HG03469 (cell line): ENCODE measurements around the gene KCNK13.
"Not testable (repeated sequence)": the region's sequence is repeated elsewhere in the genome, so short reads cannot be mapped to it uniquely, and the experiment has no call there.

Experiments
- ATAC-seq: cut with Tn5 transposase; IDR thresholded peaks from one replicate; pipeline ENCODE4 v1.9.1; 2021; ENCODE audit warnings: mild to moderate bottlenecking, moderate library complexity, moderate number of reproducible peaks; ENCODE audit not compliant: unreplicated experiment

Gene KCNK13

DNA sequence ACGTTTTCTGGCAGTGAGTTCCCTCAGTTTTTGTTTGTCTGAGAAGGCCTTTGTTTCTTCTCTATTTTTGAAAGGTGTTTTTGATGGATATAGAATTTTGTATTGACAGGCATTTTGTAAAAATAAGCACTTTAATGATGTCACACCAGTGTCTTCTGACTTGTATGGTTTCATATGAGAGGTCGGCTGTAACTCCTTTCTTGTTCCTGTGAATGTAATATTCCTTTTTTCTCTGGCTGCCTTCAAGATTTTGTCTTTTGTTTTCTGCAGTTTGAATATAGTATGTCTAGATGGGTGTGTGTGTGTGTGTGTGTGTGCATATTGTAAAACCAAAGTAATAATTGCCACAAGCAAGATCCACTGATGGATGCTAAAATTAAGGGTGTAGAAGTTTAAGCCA is 126.8 kb downstream of the KCNK13 start:
- no peak for ATAC-seq

DNA sequence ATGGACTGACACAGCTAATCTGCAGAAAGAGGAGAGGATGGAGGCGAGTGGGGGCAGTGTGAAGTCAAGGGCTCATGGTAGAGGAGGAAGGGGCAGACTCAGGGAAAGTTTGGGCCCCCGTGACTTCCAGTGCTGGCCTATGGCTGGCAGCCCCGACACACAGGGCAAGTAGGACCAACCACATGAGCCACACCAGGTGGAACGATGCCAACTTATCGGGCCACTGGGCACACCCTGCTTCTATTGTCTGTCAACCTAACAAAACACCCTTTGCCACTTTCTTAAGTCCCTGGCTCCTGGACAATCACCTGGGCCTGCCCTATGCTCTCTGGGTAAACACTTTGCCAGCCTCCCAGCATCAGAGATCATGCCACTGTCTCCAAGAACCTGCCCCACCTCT is 129.4 kb downstream of the KCNK13 start:
- ATAC-seq, result no peak

DNA sequence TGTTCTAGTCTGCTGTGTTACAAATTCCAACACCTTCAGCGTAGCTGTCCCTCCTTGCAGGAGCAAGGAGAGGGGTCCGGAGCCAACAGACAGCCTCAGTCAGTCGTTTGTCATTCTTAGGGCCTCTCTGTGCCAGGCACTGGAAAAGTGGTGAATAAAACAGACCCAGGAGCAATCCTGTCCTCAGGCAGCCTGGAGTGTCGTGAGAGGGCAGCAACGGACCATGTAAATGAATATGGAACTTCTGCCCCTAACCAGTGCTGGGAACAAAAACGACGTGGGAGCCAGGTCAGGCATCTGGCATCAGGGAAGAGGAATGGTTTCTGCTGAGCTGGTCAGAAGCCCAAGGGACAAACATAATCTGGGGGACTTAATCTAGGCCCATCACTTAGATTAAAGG is 129.8 kb downstream of the KCNK13 start:
- no peak for ATAC-seq

DNA sequence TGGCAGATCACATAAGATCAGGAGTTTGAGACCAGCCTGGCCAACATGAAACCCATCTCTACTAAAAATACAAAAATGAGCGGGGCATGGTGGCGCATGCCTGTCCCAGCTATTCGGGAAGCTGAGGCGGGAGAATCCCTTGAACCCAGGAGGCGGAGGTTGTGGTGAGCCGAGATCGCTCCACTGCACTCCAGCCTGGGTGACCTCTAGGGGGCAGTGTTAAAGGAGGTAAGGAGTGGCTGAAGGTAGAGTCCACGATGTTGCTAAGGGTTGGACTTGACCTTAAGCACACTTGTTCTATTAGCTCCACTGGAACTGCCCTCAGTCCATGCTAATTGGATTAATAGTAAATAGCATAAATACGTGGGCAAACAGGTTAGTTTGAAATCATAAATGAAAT is 132.1 kb downstream of the KCNK13 start:
- ATAC-seq, result no peak

DNA sequence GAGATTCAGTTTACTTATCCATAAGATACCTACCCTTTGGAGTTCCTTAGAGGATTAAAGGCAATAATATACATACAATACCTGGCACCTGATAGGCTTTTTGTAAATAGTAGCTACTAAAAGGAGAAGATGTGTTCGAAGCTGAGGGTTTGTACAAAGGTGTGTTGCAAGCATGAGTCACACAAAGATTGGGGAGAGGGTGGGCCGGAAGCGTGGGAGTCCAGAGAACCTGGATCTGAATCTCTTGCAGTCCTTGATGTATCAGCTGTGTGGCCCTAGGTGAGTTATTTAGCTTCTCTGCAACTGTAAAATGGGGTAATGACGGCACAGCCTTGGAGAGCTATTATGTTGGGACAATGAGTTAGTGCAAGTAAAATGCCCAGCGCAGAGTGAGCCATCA is 132.9 kb downstream of the KCNK13 start:
- ATAC-seq, result no peak

DNA sequence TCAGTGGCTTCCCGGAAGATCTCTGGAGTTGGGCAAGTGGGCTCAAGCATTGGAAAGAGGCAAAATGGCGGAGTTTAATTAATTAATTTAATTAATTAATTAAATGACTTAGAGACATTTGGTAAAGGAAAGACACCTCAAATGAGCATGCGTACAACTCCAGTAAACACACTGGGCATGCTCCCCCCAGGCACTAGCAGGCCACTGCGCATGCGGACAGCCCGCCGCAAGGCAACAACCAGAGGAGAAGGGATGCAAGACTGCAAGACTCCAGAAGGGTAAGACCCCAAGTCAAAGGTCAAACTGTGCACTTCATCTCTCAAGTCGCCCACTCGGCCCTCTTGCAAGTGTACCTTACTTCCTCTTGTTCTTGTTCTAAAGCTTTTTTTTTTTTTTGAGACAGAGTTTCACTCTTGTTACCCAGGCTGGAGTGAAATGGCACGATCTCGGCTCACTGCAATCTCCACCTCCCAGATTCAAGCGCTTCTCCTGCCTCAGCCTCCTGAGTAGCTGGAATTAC is 136.8 kb downstream of the KCNK13 start:
- no peak for ATAC-seq

DNA sequence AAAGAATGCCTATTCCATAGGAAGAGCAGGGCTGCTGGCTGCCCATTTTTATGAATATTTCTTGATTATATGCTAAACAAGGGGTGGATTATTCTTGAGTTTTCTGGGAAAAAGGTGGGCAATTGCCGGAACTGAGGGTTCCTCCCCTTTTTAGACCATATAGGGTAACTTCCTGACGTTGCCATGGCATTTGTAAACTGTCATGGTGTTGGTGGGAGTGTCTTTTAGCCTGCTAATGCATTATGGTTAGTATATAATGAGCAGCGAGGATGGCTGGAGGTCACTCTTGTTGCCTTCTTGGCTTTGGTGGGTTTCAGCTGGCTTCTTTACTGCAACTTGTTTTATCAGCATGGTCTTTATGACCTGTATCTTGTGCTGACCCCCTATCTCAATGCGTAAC is 138.8 kb downstream of the KCNK13 start:
- ATAC-seq, result not testable (repeated sequence)

DNA sequence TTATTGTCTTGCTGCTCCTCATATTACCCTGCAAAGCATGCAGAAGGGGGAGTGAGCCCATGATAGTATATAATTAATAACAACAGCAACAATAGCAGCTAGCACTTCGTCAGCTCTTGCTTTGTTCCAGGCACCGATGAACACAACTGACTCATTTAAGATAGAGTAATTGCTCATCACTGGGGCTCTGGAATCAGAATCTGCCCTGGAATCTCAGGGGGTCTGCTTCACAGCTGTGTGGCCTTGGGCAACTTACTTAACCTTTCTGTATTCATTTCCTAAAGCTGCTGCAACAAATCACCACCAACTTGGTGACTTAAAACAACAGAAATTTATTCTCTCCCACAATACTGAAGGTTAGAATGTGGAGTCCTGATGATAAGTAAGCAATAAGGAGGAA is 139.6 kb downstream of the KCNK13 start:
- no peak for ATAC-seq

DNA sequence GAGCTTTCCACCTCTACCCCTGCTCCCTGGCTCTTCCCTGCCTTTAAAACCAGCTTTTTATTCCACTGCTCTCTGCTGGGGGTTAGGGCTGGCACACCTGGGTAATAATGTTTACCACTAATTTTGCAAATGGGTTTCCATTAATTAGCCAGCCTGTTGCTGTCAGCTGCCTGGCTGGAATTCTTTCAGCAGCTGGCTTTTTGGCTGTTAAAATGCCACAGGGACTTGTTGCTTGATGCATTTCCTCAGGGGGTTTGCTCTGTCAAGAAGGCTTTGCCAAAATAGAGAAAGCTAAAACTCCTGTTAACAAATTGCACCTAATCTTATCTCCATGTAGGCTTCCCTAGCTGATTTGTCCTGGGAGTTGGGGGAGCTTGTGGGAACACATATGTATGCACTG is 142.7 kb downstream of the KCNK13 start:
- ATAC-seq, result no peak

DNA sequence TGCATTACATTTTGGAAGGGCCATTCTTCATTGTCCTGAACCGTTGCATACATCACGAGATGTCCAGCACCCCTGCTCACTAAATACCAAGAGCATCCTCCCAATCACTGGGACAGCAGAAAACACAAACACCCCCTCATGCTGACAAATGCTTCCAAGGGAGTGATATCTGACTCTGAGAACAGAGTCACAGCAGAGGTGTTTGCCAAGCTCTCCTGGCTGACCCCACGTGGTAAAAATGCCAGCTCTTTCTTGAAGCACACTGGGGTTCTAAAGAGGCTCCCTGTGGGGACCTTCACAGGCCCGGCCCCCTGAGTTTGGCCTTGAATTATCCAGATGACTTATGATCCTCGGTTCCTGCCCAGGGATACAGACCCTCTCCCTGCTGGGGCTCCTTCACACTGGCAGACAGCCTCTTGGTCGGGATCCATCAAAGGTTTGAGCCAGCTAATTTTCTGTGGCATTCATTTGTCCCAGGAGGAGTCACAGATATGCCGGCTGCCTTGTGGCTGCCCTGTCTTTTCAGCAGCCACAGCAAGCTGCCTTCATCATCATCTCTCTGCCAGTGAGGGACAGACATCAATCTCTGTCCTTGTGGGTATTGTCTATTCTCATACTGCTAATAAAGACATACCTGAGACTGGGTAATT is 151.4 kb downstream of the KCNK13 start:
- ATAC-seq, result no peak

DNA sequence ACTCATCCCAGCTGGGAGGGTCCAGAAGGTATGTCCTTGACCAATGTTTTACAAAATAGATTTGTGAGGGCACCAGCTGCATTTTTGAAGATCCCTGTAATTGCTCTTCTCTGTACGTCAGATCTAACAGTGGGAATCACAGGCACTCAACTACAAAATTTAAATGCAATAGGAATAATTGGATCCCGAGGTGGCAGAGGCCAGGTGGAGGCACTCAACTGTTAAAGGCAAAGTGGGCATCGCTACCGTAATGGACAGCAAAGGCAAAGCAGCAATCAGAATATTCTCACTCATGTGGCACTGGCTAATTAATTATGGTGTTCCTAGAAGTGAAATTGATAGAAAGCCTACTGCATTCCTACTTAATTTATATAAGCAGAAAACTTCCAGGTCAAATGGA is 166.7 kb downstream of the KCNK13 start:
- ATAC-seq, result no peak

DNA sequence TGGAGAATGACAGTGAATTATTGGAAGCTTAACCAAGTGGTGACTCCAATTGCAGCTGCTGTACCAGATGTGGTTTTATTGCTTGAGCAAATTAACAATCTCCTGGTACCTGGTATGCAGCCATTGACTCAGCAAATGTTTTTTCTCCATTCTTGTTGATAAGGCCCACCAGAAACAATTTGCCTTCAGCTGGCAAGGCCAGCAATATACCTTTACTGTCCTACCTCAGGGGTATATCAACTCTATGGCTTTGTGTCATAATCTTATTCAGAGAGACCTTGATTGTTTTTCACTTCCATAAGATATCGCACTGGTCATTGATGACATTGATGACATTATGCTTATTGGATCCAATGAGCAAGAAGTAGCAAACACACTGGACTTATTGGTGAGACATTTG is 168.1 kb downstream of the KCNK13 start:
- ATAC-seq, result not testable (repeated sequence)
